GM21526 (cell line): ENCODE measurements around the gene PEX3.
"Not testable (repeated sequence)": the region's sequence is repeated elsewhere in the genome, so short reads cannot be mapped to it uniquely, and the experiment has no call there.

ENCODE experiments used
- ATAC-seq: cut with Tn5 transposase; IDR thresholded peaks from one replicate; pipeline ENCODE4 v1.9.1; 2021; ENCODE audit warnings: moderate library complexity; ENCODE audit not compliant: unreplicated experiment, low FRiP score

Gene PEX3

GRCh38 chr6:143505111-143505510 lies 54.5 kb downstream of the PEX3 start:
- ATAC-seq = no peak

DNA sequence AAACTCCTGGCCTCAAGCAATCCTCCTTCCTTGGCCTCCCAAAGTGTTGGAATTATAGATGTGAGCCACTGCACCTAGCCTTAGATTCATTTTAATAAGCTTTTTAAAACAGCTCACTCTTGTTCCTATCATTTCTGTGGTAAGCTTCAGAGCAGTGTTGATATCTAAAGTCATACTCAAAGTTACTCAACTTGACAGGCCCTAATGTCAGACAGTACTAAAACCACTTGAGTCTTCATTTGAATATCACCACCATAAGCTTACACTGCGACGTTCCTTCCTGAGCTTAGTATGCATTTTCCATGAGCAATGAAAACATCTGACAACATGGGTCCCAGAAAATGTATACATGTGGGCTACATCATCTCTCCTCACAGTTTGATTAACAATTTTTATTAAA lies 54.9 kb downstream of the PEX3 start:
- no peak for ATAC-seq

- ATAC-seq = no peak
Measured at GRCh38 chr6:143506199-143506598, 55.6 kb downstream of the PEX3 start.

- no peak for ATAC-seq
Measured at GRCh38 chr6:143506620-143507019, 56.0 kb downstream of the PEX3 start.

- peak; percentile 52 for ATAC-seq
Measured at GRCh38 chr6:143507358-143508145, 56.9 kb downstream of the PEX3 start.

- not testable (repeated sequence) for ATAC-seq
Measured at GRCh38 chr6:143510326-143510725, 59.7 kb downstream of the PEX3 start.

- ATAC-seq = peak; percentile 57
Measured at GRCh38 chr6:143510991-143511891, 60.6 kb downstream of the PEX3 start, which contains the start of gene FUCA2. Gene FUCA2, minus strand, starts transcription at chr6:143511720. Its CDS starts 86 bp downstream, at chr6:143511634.

DNA sequence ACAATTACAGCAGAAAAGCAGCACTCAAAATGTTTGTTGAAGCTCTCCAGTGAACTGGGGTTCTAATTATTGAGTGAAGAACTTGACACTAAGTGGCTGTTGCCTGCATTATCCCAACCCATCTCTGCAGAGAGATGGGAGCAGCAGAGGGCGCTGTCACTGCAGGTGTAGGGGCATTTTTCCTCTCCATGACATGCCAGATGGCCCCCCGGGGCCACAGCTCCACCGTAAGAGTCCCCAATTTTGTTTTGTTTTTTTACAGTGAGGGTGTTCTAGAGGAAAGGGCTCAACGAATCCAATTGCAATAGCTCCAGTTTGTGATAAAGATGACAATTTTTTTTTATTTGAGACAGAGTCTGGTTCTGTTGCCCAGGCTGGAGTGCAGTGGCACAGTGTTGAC lies 62.8 kb downstream of the PEX3 start:
- ATAC-seq = no peak

DNA sequence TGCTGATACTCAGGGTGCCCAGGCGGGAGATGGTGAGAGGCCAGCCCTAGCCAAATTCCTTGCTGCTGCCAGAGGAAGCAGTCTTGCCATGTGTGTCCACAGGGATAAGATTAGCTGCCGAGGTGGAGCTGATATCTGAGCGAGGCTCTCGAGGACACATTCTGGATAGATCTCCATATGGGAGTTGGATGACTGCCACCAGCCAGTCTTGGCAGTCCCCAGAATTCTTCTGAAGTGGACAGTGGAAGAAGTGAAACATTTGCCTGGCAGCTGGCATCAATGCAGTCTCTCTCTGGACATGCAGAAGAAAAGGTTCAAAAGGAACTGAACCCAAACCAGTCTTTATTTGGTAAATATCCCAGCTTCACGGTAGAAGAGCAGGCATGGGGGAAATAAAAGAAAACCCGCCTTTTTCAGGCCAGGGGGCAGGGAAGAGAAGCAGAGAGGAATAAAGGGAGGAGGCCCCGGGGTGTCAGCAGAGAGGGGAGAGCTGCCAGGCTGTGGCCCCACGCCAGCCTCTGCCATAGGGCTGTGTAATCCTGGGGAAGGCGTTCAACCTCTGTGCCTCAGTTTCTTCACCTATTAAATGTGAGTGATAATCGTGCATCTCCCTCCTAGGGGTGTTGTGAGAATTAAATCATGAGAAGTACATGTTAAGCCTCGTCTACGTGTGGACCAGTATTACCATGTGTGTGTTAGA lies 64.6 kb downstream of the PEX3 start:
- no peak for ATAC-seq

DNA sequence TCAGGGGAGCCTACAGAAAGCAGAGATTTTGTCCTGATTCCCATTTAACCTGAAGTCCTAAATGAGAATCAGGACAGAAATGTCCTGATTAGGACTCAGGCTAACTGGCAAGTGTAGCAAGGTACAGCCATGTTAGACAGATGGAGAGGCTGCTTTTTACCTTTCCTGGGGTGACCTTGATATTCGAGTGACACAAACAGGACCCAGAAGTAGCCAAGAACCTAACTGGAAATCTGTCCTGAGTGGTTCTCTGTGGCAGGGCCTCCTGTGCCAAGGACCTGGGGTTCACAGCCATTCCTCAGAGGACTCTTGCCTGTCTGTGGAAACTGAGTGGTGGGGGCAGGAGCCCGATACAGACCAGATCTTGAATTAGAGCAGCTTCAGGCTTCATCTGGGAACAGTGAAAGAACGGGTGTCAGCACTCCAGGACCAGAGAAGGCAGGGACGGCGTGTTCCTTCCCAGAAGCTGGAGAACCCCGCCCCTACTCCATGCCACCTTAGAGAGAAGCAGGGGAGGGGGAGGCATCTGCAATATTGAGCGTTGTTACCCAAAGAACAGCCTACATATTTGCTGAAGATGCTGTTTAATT lies 65.3 kb downstream of the PEX3 start:
- no peak for ATAC-seq

DNA sequence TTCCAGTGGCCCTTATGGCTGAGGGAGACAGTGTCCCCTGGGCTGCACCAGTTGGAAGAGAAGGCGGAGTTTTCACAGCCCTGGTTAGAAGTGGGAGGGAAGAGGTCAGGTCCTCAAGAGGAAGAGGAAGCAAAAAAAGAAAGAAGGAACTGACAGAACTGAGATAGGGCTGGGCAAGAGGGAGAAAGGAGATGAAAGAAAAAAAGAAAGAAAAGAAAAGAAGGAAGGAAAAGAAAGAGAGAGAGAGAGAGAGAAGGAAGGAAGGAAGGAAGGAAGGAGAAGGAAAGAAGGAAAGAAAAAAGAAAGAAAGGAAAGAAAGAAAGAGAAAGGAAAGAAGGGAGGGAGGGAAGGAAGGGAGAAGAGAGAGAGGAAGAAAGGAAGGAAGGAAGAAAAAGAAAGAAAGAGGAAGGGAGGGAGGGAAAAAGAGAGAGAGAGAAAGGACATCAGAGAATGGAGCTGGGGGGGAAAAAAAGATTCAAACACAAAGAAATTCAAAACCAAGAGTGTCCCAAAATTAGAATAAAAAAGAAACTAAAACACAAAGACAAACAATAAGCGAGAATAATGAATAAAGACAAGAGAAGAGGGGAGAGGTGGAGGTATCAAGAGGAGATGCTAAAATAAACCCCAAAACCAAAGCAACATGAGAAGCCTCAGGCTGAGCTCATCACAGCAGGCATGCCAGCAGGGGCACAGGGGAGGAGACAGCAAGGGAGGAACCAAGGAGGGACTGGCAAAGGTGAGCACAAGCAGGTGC lies 66.3 kb downstream of the PEX3 start:
- no peak for ATAC-seq

GRCh38 chr6:143517447-143517773 lies 66.8 kb downstream of the PEX3 start:
- ATAC-seq = no peak

DNA sequence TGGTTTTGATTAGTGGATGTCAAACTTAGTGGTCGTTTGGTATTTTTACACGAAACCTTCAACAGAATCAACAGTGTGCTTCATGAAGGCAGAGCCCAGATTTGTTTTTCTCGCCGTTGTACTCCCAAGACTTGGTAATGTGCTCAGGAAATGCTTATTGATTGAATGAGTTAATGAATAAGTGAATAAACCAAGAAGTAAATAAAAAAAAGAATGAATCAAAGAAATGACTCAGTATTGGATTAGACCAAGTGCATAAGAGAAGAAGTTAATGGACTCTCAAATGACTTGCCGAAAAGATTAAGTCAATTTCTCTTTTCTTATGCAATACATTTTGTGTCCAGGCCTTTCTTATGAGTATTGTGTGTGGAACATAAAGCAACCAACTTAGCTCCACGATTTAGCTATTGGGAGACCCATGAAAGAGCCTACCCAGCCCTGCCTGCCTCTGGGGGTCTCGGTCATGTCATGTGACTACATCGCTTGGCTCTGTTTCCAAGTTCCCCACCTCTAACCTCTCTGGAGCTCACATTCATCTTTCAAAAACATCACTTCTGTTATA lies 71.5 kb downstream of the PEX3 start:
- ATAC-seq = no peak

DNA sequence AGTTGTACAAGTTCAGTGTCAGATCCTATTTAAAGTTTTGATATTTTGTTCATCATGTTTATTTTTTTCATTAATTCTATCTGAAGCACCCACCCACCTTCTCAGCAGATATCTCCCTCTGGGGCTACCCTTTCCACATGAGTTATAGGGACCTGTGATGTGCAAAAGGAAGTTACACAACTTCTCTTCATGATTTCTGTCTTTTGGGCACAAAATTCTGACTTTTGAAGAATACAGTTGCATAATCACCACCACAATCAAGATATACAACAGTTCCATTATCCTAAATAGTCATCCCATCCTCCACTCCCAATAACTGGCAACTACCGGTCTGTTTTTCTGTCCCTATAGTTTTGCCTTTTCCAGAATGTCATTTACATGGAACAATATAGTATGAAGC lies 74.8 kb downstream of the PEX3 start:
- ATAC-seq = no peak

- no peak for ATAC-seq
Measured at GRCh38 chr6:143527677-143528076, 77.1 kb downstream of the PEX3 start.

DNA sequence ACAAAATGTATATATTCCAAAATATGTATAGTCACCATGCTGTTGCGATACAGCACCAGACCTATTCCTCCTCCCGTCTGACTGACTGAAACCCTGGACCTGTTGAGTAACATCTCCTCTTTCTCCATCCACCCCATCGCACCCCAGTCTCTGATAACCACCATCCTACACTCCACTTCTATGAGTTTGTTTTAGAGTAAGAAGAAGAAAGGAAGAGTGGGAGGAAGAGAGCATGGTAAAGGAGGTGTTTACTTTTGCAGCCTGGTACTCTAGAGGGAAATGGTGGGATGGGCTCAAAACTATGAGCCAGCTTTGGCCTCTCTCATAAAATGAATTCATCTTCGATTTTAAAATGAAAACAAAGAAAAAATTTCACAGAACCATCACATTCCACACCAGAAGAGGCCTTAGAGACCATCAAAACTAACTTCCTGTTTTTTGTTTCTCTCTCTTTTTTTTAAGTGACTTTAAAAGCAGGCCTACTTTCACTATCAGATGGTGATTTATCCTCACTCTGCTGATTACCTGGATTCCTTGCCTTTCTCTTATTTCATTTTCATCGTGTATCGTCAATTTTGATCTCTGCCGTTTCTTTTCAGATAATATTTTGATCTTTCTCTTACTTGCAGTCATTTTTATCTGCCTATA lies 77.7 kb downstream of the PEX3 start:
- ATAC-seq = peak; percentile 66

- no peak for ATAC-seq
Measured at GRCh38 chr6:143529095-143529494, 78.5 kb downstream of the PEX3 start.

- no peak for ATAC-seq
Measured at GRCh38 chr6:143531720-143532499, 81.3 kb downstream of the PEX3 start.
